Upper lobe of left lung (tissue), 6 donors: ENCODE results near the gene CDC14A. TPM values are rescaled to one million over a fixed set of nuclear protein-coding genes. Genes with fewer than 3 reads are reported as not detected.
"Not testable (repeated sequence)": the region's sequence is repeated elsewhere in the genome, so short reads cannot be mapped to it uniquely, and the experiment has no call there.

Experiments used
- ATAC-seq, 2 donors: fragments of 200-7000 bp; cut with Tn5 transposase; one replicate each; pipeline ENCODE4 v1.9.1; 2022; ENCODE audit warnings: mild to moderate bottlenecking in 2 of 2, moderate library complexity in 2 of 2; ENCODE audit not compliant: low FRiP score in 2 of 2
- DNase-seq, 2 donors: peaks; one replicate each; pipeline ENCODE4 v3.0.0-alpha.2; 2019 to 2020
- H3K27ac ChIP-seq, 4 donors: fragments of 200-600 bp; sonication (generic); one replicate each; pipeline ENCODE4 v1.5.1; 2016 to 2019
- H3K27me3 ChIP-seq, 4 donors: fragments of 200-600 bp; sonication (generic); one replicate each; pipeline ENCODE4 v1.5.1; 2017 to 2019
- H3K36me3 ChIP-seq, 4 donors: fragments of 200-600 bp; sonication (generic); one replicate each; pipeline ENCODE4 v1.5.1; 2016 to 2019
- H3K4me1 ChIP-seq, 4 donors: fragments of 200-600 bp; sonication (generic); one replicate each; pipeline ENCODE4 v1.5.1; 2018 to 2019
- H3K4me3 ChIP-seq, 4 donors: fragments of 200-600 bp; sonication (generic); one replicate each; pipeline ENCODE4 v1.5.1; 2017 to 2019; ENCODE audit warnings: mild to moderate bottlenecking in 2 of 4, moderate library complexity in 1 of 4
- H3K9me3 ChIP-seq, 4 donors: fragments of 200-600 bp; sonication (generic); one replicate each; pipeline ENCODE4 v1.5.1; 2018 to 2019
- EP300 ChIP-seq, 4 donors: sonication (generic); formaldehyde crosslinking; IDR thresholded peaks; one replicate each; pipeline ENCODE4 v1.5.1; 2017; ENCODE audit warnings: antibody characterized with exemption in 4 of 4, control low read depth in 2 of 4
- POLR2A ChIP-seq, 4 donors: fragments of 450-650 bp; IDR thresholded peaks; one replicate each; pipeline ENCODE4 v1.5.1; 2016 to 2017; ENCODE audit warnings: antibody characterized with exemption in 4 of 4, mild to moderate bottlenecking in 2 of 4
- POLR2AphosphoS5 ChIP-seq, 2 donors: sonication (generic); formaldehyde crosslinking; IDR thresholded peaks; one replicate each; pipeline ENCODE4 v1.5.1; 2017; ENCODE audit warnings: antibody characterized with exemption in 2 of 2
- WGBS, 2 donors: methylation state at CpG; one replicate each; pipeline ENCODE4 v1.1.5; 2017 to 2018; 5-methylcytosine and 5-hydroxymethylcytosine counted together
- total RNA-seq, 6 donors: library from RNA; depleted of rRNA in 4 of 6; stranded (reverse); fragments of >200 nt in 4 of 6; gene quantifications; one replicate each; pipeline versions ENCODE4 v1.1.0 to v1.2.1, GENCODE V29; 2016 to 2021
- TF ChIP-seq, protein P1 (sequence below), 6 experiments: fragments of 450-650 bp in 4 of 6; fragments of 200-600 bp in 2 of 6; sonication (generic) in 2 of 6; IDR thresholded peaks; one replicate each; pipeline ENCODE4 v1.5.1; 2016 to 2019; ENCODE audit warnings: antibody characterized with exemption in 6 of 6
- donor health status: DM: no; HTN: no; CAD: no; lungs with moderate emphysema.
- donor health status: DM: no; HTN: yes; CAD: no; lungs with severe emphysema.

CDC14A gene
- total RNA-seq, 6 donors from 2014 or later, result 9.6 to 56.6 (median 22.1) TPM

DNA sequence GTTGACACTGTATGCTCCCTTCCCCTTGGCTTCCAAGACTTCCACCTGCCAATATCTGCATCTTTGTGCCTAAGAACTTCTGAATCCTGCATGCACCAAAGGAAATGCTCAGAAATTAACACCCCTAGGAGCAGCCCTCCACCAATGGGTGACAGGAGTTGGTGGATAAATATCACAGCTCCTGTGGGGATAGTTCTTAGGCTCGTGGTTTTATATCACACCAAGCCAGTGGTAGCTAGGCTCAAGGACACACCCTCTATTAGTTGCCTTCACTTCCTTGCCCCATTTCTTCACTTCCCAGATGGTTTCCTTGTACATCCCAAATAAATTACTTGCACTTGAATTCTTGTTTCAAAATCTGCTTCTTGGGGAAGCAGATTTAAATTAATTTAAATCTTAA, 16.9 kb upstream of the CDC14A start:
- 62 to 71% methylated on average over 1 of the region's 1 CpG for WGBS, 2 donors
- ATAC-seq, result no peak
- no peaks in the 10 kb centered on the region for H3K36me3 ChIP-seq

GRCh38 chr1:100337878-100338277, 14.4 kb upstream of the CDC14A start:
- not testable (repeated sequence) for H3K36me3 ChIP-seq, ATAC-seq, H3K27ac ChIP-seq, H3K27me3 ChIP-seq, H3K4me1 ChIP-seq, H3K9me3 ChIP-seq, H3K4me3 ChIP-seq
- WGBS, 2 donors, result 91 to 98% methylated on average over 5 of the region's 5 CpGs
- peak in 1 of 2 donors; percentile 3 for DNase-seq

More for the DNA sequence above, 16.9 kb upstream of the CDC14A start:
- H3K27ac ChIP-seq, result no peak overlapping the region
- no peaks in the 10 kb centered on the region for H3K27me3 ChIP-seq
- no peak for DNase-seq
- no peak for TF ChIP-seq EP300 (IDR thresholded peaks at IDR 0.05)
- TF ChIP-seq POLR2AphosphoS5 (IDR thresholded peaks at IDR 0.05), result no peak
- no peak for TF ChIP-seq POLR2A (IDR thresholded peaks at IDR 0.05)
- TF ChIP-seq, protein P1, sequence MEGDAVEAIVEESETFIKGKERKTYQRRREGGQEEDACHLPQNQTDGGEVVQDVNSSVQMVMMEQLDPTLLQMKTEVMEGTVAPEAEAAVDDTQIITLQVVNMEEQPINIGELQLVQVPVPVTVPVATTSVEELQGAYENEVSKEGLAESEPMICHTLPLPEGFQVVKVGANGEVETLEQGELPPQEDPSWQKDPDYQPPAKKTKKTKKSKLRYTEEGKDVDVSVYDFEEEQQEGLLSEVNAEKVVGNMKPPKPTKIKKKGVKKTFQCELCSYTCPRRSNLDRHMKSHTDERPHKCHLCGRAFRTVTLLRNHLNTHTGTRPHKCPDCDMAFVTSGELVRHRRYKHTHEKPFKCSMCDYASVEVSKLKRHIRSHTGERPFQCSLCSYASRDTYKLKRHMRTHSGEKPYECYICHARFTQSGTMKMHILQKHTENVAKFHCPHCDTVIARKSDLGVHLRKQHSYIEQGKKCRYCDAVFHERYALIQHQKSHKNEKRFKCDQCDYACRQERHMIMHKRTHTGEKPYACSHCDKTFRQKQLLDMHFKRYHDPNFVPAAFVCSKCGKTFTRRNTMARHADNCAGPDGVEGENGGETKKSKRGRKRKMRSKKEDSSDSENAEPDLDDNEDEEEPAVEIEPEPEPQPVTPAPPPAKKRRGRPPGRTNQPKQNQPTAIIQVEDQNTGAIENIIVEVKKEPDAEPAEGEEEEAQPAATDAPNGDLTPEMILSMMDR (IDR thresholded peaks at IDR 0.05), result no peak
- H3K4me3 ChIP-seq, result no peak overlapping the region
- H3K9me3 ChIP-seq, result no peaks in the 10 kb centered on the region
- H3K4me1 ChIP-seq, result no peaks in the 10 kb centered on the region

- H3K4me3 ChIP-seq, H3K27me3 ChIP-seq, H3K36me3 ChIP-seq, DNase-seq, H3K9me3 ChIP-seq, ATAC-seq, H3K4me1 ChIP-seq, H3K27ac ChIP-seq: not testable (repeated sequence)
- 85 to 87% methylated on average over 6 of the region's 6 CpGs for WGBS, 2 donors
Observed at GRCh38 chr1:100339735-100340134, 12.6 kb upstream of the CDC14A start.

GRCh38 chr1:100340494-100340893, 11.8 kb upstream of the CDC14A start:
- TF ChIP-seq, protein P1 (IDR thresholded peaks at IDR 0.05), result no peak
- TF ChIP-seq EP300 (IDR thresholded peaks at IDR 0.05) (no peak), POLR2AphosphoS5 (IDR thresholded peaks at IDR 0.05) (no peak), POLR2A (IDR thresholded peaks at IDR 0.05) (no peak)
- Histone ChIP-seq H3K27me3 (no peaks in the 10 kb centered on the region), H3K36me3 (no peaks in the 10 kb centered on the region), H3K4me1 (no peaks in the 10 kb centered on the region), H3K27ac (no peak overlapping the region), H3K4me3 (no peak overlapping the region), H3K9me3 (no peaks in the 10 kb centered on the region)
- ATAC-seq (no peak), DNase-seq (no peak)
- WGBS, 2 donors, result 93 to 96% methylated on average over 1 of the region's 1 CpG

GRCh38 chr1:100342348-100342747, 10.0 kb upstream of the CDC14A start:
- H3K27me3 ChIP-seq, result no peaks in the 10 kb centered on the region
- H3K27ac ChIP-seq, result no peak overlapping the region
- H3K4me3 ChIP-seq, result no peak overlapping the region
- WGBS, 2 donors, result 90 to 96% methylated on average over 2 of the region's 2 CpGs
- no peaks in the 10 kb centered on the region for H3K4me1 ChIP-seq
- no peak for TF ChIP-seq POLR2AphosphoS5 (IDR thresholded peaks at IDR 0.05)
- TF ChIP-seq, protein P1 (IDR thresholded peaks at IDR 0.05), result no peak
- no peak for TF ChIP-seq POLR2A (IDR thresholded peaks at IDR 0.05)
- no peak for TF ChIP-seq EP300 (IDR thresholded peaks at IDR 0.05)
- ATAC-seq (no peak), DNase-seq (no peak)
- no peaks in the 10 kb centered on the region for H3K36me3 ChIP-seq
- no peaks in the 10 kb centered on the region for H3K9me3 ChIP-seq

DNA sequence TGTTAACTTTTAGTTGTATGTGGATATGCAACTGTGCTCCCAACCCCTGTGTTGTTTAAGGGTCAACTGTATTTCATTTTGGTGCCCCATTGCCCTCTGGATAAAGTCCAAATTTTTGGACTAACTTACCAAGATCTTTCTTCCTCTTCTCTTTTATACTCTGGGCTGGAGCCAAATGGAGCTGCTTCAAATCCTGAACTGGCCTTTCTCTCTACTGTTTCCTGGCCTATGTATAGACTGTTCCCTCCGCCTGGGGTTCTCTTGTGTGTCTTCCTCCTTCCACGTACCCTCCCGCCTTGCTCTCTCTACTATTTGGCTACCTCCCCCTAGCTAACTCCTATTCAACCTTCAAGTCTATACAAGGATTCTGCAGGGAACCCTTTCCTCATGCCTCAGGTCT, 8.4 kb upstream of the CDC14A start:
- peak in 1 of 2 donors; percentile 31 for ATAC-seq
- H3K27ac ChIP-seq, result no peak overlapping the region
- H3K27me3 ChIP-seq, result no peaks in the 10 kb centered on the region
- no peak overlapping the region for H3K4me3 ChIP-seq
- no peaks in the 10 kb centered on the region for H3K4me1 ChIP-seq
- DNase-seq, result no peak
- TF ChIP-seq EP300 (IDR thresholded peaks at IDR 0.05) (no peak), POLR2AphosphoS5 (IDR thresholded peaks at IDR 0.05) (no peak), POLR2A (IDR thresholded peaks at IDR 0.05) (no peak)
- TF ChIP-seq, protein P1 (IDR thresholded peaks at IDR 0.05), result no peak
- H3K36me3 ChIP-seq, result no peaks in the 10 kb centered on the region
- H3K9me3 ChIP-seq, result no peaks in the 10 kb centered on the region
- 57 to 59% methylated on average over 3 of the region's 3 CpGs for WGBS, 2 donors
